ENCODE measurements around the gene CRB3.
A peak's percentile ranks its signal among the peaks of the same experiment; 100 is the strongest.

CRB3 gene

DNA sequence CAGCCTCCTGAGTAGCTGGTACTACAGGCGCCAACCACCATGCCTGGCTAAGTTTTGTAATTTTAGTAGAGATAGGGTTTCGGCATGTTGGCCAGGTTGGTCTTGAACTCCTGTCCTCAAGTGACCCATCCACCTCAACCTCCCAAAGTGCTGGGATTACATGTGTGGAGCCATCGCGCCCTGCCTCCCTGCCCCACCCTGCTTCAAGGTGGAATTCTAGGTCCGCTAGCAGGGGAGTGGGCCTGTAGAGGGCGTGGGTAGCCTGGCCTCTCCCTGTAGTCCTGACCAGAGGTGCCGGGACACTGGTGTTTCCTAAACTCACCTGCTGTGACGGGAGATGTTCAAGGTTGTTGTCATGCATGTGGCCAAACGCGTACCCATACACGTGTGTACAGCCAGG lies 30.9 kb upstream of the CRB3 start:
- no peak for DNase-seq (ENCODE audit: low read depth in 2 of 2)

DNA sequence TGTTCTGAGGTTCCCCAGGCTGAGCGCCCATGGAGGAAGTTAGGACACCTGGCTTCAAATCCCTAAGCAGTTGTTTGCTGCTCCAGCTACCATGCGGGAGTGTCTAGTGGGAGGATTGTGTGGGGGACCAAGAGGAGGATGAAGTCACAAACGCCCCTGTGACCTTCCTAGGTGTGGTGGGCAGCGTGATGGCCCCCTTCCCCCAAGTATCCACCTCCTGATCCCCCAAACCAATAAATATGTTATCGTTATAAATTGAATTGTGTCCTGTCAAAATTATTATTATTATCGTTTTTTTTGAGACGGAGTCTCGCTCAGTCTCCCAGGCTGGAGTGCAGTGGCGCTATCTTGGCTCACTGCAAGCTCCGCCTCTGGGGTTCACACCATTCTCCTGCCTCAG lies 30.4 kb upstream of the CRB3 start, which contains the start of gene SLC25A41:
SLC25A41 (minus strand) TSS at position 101 of the 400 bp plus-strand sequence; CDS start at position 31, 70 bp downstream.
- DNase-seq (ENCODE audit: low read depth in 2 of 2): no peak

DNA sequence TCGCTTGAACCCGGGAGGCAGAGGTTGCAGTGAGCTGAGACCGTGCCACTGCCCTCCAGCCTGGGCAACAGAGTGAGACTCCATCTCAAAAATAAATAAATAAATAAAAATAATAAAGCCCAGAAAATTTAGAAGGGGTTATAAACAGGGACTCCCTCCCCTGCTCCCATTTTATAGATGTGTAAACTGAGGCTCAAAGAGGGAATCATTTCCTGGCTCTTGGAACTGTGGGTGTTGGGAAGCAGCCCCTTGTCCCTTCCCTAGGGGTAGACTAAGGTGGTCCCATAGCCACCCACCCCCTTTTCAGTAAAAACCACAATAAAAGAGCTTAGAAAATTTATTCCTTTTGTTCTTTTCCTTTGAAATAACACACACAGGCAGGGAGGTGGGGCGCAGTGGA lies 24.3 kb upstream of the CRB3 start:
- DNase-seq (ENCODE audit: low read depth in 2 of 2): no peak

DNA sequence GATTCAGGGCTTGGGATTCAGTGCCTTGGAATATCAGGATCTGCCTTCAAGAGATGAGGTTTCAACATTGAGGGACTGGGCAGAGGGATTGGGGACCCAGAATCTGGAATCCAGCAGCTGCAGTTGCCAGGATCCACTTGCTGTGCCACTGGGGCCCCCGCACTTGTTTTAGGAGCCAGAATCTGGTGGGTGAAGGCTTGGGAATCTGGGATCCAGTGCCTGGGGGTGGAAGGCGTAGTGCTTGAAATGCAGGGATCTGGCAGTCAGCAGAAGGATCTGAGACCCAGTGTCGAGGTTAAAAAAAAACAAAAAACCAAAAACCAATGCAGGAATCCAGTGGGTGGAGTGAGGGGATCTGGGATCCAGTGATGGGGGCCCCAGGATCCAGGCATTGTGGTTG lies 23.2 kb upstream of the CRB3 start:
- no peak for DNase-seq (ENCODE audit: low read depth in 2 of 2)

DNA sequence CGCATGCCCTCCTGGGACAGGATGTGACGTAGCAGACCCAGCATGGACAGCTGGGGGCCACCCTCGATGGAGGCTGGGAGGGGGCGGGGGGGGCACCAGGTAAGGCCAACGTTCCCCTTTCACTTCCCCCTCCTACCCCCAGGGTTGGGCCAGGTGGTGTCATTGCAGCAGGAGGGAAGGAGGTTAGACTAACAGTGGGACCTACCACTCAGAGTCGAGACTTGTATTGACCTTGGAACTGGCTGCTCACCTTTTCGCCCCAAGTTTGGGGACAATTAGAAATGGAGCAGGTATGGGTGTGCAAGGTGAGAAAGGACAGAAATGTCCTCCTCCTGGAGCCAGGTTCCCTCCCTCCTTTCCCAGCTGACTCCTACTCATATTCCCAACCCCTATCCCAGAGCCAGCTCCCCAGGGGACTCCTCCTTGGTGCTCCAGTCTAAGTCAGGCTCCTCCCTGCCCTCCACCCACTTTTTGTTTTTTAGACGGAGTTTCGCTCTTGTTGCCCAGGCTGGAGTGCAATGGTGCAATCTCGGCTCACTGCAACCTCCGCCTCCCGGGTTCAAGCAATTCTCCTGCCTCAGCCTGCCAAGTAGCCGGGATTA lies 21.9 kb upstream of the CRB3 start:
- no peak for DNase-seq (ENCODE audit: low read depth in 2 of 2)

DNA sequence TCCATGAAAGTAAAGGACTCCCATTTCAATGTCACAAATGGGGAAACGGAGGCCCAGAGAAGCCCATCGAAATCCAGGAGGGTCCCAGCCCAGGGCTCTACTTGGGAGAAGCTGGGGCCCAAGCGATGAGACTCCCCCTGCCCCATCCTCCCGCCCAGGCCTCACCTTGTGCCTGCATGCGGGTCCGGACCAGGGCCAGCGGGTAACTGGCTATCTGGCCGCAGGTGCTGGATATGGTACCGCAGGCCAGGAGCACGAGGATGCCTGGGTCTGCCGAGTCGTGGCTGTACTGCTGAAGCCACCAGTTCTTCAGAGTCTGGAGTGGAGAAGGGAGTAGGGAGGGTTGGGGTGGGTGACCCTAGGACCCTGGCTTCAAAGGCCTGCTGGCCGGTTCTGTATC lies 20.1 kb upstream of the CRB3 start:
- DNase-seq (ENCODE audit: low read depth in 2 of 2): no peak

DNA sequence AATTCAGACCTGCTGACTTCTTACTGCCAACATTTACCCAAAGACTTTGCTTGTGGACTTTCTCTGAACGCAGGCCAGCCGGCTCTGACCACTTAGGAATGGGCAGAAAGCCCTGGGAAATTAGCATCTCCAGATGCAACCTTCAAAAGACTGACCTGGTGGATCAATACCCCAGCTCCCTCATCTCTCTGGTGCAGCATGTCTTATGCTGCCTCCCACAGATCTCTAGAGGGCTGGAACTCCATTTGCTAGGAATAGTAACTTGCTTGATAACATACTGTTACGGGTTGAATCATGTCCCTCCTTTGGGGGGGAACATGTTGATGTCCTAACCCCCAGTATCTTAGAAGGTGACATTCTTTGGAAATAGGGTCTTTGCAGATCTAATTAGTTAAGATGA lies 17.6 kb upstream of the CRB3 start:
- DNase-seq (ENCODE audit: low read depth in 2 of 2): no peak

DNA sequence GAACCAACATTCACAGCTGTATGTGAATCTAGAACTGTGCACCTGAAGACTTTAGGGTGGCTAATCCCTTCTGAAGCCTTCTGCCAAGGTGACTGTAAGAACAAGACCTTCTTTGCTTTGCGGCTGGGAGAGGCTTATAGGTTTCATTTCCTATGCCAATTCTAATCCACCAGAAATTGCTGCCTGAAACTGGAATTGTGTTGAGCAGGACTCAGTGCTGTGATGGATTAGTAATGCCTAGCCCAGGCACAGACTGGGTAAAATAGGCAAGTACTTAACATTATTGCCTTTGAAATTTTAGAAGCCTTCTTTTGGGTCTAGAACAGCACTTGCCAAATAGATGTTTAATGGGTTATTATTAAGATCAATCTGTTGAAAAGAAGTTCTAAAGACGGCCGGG lies 16.0 kb upstream of the CRB3 start:
- DNase-seq (ENCODE audit: low read depth in 2 of 2): no peak

DNA sequence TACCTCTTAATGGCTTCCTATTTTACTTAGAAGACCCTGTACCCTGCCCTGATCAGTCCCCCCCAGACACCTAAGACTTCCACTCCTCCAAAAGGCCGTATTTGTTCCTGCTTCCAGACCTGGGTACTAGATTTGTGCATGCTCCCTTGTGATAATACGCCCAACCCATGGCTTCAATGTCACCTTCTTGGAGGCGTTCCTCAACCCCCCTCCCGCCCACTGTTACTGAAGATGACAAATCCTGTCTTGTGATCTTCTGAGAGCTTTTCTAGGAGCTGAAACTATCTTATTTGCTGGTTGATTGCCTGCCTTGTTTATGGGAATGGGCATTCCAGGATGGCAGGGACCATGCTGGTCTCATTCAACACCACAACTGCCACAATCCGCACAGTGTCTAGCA lies 13.9 kb upstream of the CRB3 start:
- DNase-seq (ENCODE audit: low read depth in 2 of 2): no peak

DNA sequence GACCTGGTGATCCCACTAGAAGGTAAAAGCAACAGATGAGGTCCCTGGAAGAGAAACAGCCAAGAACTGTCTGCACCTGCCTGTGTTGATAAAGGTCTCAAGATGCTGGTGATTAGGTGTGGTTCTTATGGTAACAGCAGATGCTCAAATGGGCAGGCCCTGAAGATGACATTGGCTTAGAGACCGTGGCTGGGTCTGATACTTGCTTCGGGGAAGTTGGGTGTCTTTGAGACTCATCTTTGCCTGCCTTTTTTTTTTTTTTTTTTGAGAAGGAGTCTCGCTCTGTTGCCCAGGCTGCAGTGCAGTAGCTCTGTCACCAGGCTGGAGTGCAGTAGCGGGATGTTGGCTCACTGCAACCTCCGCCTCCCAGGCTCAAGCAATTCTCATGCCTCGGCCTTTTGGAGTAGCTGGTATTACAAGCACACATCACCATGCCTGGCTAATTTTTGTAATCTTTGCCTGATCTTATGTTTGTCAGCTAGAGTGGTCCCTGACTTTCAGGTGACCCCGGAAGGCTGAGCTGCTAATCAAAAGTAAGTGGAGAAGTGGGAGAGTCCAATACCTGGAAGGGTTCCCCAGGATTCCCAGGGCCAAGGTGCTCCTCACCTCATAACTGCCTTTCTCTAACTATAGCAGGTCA lies 12.4 kb upstream of the CRB3 start:
- no peak for DNase-seq (ENCODE audit: low read depth in 2 of 2)

DNA sequence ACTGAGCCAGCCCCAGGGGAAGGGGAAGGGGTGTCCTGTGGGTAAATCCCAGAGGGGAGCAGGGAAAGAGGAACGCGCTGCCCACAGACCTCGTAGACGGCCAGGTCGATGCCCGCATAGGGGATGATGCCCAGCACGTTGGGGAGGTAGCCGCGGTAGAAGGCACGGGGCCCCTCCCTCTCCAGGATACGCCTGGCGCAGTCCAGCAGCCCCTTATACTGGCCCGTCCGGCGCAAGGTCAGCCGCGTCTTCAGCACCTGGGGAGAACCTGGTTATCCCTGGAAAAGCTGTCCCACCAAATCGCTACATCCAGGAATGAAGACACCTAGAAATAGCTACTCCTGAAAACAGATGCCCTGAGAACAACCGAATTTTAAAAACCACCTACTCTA lies 11.9 kb upstream of the CRB3 start:
- no peak for DNase-seq (ENCODE audit: low read depth in 2 of 2)

DNA sequence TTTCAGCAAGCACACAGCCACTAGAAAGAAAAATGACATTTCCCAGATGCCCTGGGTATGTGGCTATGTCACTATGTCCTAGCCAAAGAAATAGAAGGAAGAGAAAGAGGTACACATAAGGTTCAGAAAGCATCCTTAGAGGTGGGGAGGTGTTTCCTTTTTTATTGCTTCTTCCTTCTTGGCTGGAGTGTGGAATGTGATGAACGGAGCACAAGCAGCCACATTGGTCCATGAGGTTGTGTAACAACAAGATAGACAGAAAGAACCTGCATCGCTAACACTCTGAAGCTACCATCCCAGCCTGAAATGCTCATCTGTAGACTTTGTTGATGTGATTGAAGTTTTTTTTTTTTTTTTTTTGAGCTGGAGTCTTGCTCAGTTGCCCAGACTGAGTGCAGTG lies 11.2 kb upstream of the CRB3 start:
- DNase-seq (ENCODE audit: low read depth in 2 of 2): no peak

DNA sequence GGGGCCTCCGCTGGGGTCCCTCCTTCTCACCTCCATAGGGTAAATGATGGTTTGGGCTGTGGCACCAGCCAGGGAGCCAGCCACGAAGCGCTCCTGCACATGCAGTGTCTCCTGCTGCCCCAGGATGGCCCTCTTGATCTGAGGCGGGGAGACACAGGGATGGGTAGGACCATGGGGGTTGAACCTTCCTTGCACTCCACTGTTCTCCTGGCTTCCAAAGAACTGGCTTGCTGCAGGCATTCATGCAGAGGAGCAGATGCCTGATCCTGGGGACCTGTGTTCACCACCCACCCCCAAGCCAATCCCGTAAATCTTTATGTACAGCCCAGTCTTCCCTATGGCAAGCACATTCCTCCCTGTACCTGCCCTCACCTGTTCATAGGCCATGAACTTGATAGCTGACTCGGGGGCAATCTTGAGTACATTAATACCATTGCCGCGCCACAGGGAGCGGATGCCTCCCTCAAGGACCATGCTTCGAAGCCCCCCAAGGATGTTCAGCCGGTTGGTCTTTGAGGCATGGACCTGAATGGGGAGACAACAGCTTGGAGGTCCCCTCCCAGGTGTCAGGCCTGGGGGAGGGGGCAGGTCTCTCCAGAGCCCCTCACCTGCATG lies 10.0 kb upstream of the CRB3 start:
- DNase-seq (ENCODE audit: low read depth in 2 of 2): no peak

DNA sequence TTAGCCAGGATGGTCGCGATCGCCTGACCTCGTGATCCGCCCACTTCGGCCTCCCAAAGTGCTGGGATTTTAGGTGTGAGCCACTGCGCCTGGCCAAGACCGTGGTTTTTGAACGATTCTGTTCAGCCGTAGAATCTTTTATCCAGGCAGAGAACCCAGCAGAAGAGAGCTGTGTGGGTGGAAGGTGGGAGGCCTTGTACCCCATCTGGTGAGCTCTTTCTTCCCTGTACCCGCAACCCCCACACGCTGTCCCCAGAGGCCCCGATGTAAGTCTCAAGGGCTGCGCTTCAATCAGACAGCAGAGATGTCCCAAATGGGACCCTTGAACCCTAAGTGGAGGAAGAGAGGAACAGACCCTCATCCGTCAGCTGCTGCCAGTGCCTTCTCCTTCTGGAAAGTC lies 8.1 kb upstream of the CRB3 start:
- DNase-seq (ENCODE audit: low read depth in 2 of 2): no peak

DNA sequence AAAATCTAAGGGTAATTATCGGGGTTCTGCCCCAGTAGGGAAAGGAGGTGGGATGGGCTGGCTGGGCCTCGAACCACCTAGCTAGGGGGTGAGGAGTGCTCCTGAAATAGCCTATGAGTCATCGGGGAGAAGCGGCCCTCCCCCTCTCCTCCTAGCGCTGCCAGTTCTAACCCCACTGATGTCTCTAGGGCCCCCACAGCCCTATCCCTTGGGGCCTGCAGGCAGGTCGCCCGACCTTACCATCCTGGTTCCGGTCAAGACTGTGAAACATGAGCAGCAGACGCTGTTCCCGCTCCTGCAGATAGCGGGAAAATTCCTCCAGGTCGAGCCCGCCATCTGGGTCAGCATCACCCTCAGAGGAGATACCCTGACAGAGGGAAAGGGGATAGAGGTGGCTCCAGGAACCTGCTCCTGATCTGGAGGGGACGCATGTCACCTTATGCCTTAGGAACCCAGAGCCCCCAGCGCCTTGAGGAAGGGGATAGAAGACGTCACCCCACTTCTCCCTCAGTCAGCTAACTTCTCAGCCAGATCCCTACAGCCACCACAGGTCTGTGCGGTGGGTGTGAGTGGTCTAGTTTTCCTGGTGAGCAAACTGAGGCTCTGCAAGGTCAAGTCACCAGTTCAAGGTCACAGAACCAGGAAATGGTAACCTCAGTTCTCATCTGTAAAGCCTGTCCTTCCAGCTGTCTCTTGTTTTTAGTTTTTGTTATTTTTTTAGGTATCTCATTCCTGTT lies 5.9 kb upstream of the CRB3 start:
- no peak for DNase-seq (ENCODE audit: low read depth in 2 of 2)

DNA sequence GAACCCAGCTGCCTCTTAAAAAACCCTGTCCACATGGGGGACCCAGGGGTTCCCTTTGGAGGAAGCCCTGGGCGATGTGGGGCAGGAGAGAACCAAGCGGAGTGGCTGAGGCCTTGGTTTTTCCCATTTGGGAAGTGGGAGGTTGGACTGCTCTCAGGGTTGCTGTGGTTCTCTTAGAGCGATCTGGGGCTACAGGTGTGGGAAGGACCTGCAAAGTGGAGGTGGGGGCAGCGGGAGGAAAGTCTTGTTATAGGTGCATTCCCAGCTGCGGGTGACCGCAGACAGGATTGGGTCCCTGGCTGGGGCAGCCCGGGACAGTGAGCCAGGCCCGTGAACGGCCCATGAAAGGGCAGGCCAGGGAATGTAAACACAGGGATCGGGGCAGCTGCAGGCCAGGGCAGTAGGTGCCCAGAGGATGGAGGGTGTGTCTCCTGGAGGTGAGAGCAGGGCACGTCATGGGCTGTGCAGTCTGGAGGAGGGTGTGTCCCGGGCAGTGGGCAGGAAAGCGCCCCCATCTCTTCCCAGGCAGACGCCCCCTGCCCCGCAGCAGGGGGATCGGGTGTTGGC lies 5.3 kb upstream of the CRB3 start:
- DNase-seq (ENCODE audit: low read depth in 2 of 2): no peak

DNA sequence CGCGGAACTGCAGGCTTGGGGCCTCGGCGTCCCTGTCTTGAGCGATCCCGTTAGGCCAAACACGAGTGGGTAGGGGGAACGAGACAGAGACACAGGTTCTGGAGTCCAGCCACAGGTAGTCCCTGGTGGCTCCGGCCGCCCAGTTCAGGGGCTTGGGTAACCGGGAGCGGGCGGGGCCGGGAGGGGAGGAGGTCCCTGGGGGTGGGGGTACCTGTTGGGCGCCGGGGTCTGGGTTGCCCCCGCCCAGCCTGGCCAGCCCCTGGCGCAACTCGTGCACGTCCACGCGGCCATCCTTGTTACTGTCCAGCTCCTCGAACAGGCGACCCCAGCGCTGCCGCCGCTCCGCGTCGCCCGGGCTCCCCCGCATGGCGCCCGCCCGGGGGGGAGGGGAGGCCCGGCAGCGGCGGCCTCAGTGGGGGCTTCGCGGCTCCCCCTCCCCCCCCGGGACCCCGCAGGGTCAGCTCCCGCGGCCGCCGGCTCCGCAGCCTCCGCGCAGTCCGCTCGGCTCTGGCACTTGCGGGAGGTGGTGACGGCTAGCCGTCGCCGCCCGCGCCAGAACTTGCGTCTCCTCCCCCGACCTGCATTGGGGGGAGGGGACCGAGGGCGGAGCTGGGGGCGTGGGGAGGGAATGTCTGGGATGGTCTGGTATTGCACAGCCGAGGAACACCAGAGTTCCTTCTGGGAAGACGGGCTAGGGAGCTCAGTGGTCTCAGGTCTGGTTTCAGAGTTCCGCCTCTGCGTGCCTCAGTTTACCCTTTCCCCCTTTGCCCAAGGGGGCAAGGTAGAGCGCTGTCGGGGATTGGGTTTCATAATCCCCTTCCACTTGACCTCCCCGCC lies 4.6 kb upstream of the CRB3 start, which contains the start of gene SLC25A23:
SLC25A23 (minus strand) TSS at position 531 of the 837 bp plus-strand sequence; CDS start at position 367, 164 bp downstream.
- DNase-seq (ENCODE audit: low read depth in 2 of 2): peak; percentile 21 to 40

DNA sequence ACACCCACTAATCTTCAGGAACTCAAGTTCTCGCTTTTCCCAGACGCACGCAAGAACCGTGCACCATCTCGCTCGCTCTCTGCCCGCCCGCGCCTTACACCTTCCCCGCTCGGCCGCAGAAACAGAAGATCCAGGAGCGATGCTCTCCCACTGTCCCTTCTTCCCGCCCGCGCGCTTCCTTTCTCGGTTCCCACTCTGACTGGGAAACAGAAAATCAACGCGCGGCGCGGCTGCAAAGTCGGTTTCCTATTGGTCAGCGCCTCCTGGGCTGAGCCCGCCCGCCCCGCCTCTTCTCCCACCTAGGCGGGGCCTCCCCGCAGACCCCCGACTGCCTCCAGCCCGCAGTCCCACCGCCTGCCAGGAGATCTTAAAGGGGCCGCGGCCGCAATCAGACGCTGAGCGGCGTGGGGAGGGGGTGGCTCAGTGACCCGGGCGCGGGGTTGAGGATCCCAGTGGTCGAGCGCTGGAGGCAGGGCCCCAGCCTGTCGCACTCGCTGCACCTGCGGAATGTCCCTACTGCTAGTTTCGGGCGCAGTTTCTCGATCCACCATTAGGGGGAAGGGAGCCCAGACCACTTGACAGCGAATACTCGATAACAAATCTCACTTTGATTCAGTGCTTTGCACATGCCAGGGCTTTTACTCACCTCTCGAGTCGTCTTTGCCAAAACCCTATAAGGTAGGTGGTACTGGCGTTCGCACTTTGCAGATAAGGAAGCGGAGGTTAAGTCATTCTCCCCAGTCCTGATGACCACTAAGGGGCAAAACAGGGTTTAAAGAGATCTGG lies 3.8 kb upstream of the CRB3 start:
- peak; percentile 89 to 93 for DNase-seq (ENCODE audit: low read depth in 2 of 2)

DNA sequence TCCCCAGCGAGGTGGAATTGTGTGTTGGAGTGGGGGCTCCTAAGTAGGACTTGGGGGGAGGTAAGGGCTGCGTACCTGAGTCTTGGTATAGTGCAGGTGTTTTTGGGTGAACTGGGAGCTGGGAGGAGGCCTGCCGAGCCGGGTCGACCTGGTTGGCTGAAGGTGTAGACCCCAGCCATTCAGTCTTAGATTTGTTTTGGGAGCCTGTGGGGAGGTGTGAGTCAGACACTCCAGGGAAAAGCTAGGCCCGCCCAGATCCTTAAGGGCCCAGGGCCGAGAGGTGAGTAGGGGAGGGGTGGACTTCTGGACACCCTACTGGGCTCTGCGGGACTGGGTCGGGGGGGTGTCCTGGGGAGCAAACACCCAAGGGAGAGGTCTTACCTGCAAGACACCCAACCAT lies 935 bp downstream of the CRB3 start:
- no peak for DNase-seq (ENCODE audit: low read depth in 2 of 2)

DNA sequence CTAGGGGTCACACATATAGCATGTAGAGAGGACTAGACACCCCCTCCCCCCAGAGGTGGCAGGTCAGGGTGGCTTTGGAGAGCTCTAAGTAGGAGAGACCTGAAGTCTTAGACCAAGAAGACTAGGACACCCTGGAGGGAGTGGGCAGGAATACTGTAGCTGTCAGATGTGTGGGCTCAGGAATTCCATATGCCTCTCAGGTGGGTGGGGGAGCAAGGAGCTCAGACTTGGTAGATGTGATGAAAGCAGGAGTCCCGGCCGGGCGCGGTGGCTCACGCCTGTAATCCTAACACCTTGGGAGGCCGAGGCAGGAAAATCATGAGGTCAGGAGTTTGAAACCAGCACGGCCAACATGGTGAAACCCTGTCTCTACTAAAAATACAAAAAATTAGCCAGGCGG lies 1.6 kb downstream of the CRB3 start:
- no peak for DNase-seq (ENCODE audit: low read depth in 2 of 2)

Data from stimulated activated CD8-positive, alpha-beta memory T cell treated with anti-CD3 and anti-CD28 coated beads, Interleukin-15, amount 100 ng/mL, for 4 hours (primary cell).